Smooth muscle cell (in vitro differentiated cells): ENCODE data around the gene TRMT44. TPM values are rescaled to one million over a fixed set of nuclear protein-coding genes. Genes with fewer than 3 reads are reported as not detected.

Experiments
- DNase-seq: peaks from one replicate; lab custom pipeline; 2025; ENCODE audit not compliant: unreplicated experiment; lab: John Stamatoyannopoulos, UW
- H2AFZ ChIP-seq: fragments of 200-600 bp; sonication (generic); 2 replicates; pipeline ENCODE4 v1.6.0; 2016; ENCODE audit warnings: antibody characterized with exemption, low read depth, mild to moderate bottlenecking
- H3F3A ChIP-seq: fragments of 200-600 bp; sonication (generic); 2 replicates; pipeline ENCODE4 v1.6.0; 2017; ENCODE audit warnings: antibody characterized with exemption, low read depth
- H3K27ac ChIP-seq: fragments of 200-600 bp; sonication (generic); 2 replicates; pipeline ENCODE4 v1.5.1; 2016; ENCODE audit warnings: low read depth, mild to moderate bottlenecking
- H3K27me3 ChIP-seq: fragments of 200-600 bp; sonication (generic); 2 replicates; pipeline ENCODE4 v1.6.1; 2016; ENCODE audit warnings: low read depth, mild to moderate bottlenecking
- H3K36me3 ChIP-seq: fragments of 200-600 bp; sonication (generic); 2 replicates; pipeline ENCODE4 v1.5.1; 2016; ENCODE audit warnings: low read depth
- H3K4me1 ChIP-seq: fragments of 200-600 bp; sonication (generic); 2 replicates; pipeline ENCODE4 v1.5.1; 2016; ENCODE audit warnings: low read depth
- H3K4me2 ChIP-seq: fragments of 200-600 bp; sonication (generic); 2 replicates; pipeline ENCODE4 v1.6.0; 2016; ENCODE audit warnings: mild to moderate bottlenecking
- H3K4me3 ChIP-seq: fragments of 200-600 bp; sonication (generic); 2 replicates; pipeline ENCODE4 v1.5.1; 2016; ENCODE audit warnings: mild to moderate bottlenecking
- H3K79me2 ChIP-seq: fragments of 200-600 bp; sonication (generic); 2 replicates; pipeline ENCODE4 v1.6.0; 2016; ENCODE audit warnings: low read depth, mild to moderate bottlenecking
- H3K9ac ChIP-seq: fragments of 200-600 bp; sonication (generic); 2 replicates; pipeline ENCODE4 v1.6.0; 2016; ENCODE audit warnings: low read depth
- H3K9me3 ChIP-seq: fragments of 200-600 bp; sonication (generic); replicated peaks from 2 replicates; pipeline ENCODE4 v1.5.1; 2016; ENCODE audit warnings: low read depth
- H4K20me1 ChIP-seq: fragments of 200-600 bp; sonication (generic); 2 replicates; pipeline ENCODE4 v1.6.0; 2016; ENCODE audit warnings: low read depth
- CTCF ChIP-seq: fragments of 200-600 bp; sonication (generic); IDR thresholded peaks from 2 replicates; pipeline ENCODE4 v1.5.1; 2017; ENCODE audit warnings: borderline replicate concordance, mild to moderate bottlenecking, antibody characterized with exemption; ENCODE audit not compliant: insufficient read depth, poor library complexity, severe bottlenecking
- WGBS: methylation state at CpG from one replicate; pipeline ENCODE4 v1.1.7; 2016; ENCODE audit warnings: low lambda C conversion rate; 5-methylcytosine and 5-hydroxymethylcytosine counted together
- polyA plus RNA-seq: library from polyadenylated mRNA; unstranded; fragments of >200 nt; fragmentation: Nextera tagmentation; extraction: Ambion mirVana; gene quantifications from 2 replicates; pipeline ENCODE4 v1.2.1, GENCODE V29; 2016
- total RNA-seq: library from RNA; depleted of rRNA; stranded (reverse); fragments of >200 nt; gene quantifications from 2 replicates; pipeline ENCODE4 v1.2.3, GENCODE V29; 2014

Gene TRMT44
- total and polyA plus RNA-seq, 2 experiments from 2014 or later = 5.0 to 18.7 TPM

DNA sequence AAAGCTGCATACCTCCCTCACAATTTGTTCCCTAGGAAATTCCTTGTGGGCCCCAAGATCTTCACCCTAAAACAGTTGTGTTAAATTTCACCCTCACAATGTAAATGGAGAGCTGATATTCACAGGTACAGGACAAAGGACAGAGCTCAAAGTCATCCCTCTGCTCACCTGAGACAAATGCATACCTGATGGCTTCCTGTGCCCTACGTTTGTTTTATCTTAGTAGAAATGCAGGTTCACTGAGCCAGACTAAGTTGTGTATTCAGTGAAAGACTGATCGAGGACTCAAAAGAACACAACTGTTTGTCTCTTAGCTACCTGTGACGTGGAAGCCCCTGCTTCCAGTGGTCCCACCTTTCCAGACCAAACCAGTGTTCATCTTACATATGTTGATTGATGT is 53.6 kb downstream of the TRMT44 start:
- Histone ChIP-seq H3K27ac (no peak overlapping the region), H3K36me3 (no peaks in the 10 kb centered on the region), H2AFZ (no peak overlapping the region), H3K9me3 (no peaks in the 10 kb centered on the region), H3F3A (no peaks in the 10 kb centered on the region), H3K4me1 (no peaks in the 10 kb centered on the region), H3K9ac (no peak overlapping the region), H3K4me3 (no peak overlapping the region), H3K4me2 (no peak overlapping the region), H3K79me2 (no peaks in the 10 kb centered on the region), H3K27me3 (no peaks in the 10 kb centered on the region), H4K20me1 (no peaks in the 10 kb centered on the region)
- 85% methylated on average over 3 of the region's 3 CpGs for WGBS
- no peak for DNase-seq
- TF ChIP-seq CTCF = no peak

DNA sequence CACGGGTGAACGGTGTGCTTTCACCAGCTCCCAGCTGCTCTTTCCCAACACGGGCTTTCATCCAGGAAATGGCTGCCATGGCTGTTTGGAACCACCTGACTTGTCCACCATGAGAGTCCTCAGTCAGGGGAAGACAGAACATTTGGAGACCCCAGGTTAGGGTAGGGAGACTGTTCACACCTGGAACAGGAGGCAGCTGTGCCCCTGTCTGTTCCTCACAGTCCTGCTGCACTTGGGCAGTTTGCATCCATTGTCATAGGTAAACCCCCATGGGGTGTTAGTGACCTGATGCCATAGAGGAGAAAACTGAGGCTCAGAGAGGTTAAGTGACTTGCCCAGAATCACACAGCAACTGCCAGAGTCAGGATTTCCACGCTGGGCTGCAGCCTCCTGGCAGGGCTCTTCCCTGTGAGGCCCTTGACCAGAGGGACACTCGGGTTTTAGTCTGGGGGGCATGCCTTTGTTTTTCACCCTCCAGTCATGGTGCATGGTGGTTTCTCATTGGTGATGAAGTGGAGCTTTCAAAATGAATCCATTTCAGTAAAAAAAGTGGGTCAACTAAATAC is 54.5 kb downstream of the TRMT44 start:
- DNase-seq = no peak
- Histone ChIP-seq H3K4me3 (no peak overlapping the region), H4K20me1 (no peaks in the 10 kb centered on the region), H3K79me2 (no peaks in the 10 kb centered on the region), H3K36me3 (no peaks in the 10 kb centered on the region), H2AFZ (no peak overlapping the region), H3K27ac (no peak overlapping the region), H3K9ac (no peak overlapping the region), H3K27me3 (no peaks in the 10 kb centered on the region), H3F3A (no peaks in the 10 kb centered on the region), H3K9me3 (no peaks in the 10 kb centered on the region), H3K4me1 (no peaks in the 10 kb centered on the region), H3K4me2 (no peak overlapping the region)
- 89% methylated on average over 5 of the region's 5 CpGs for WGBS
- TF ChIP-seq CTCF = no peak

DNA sequence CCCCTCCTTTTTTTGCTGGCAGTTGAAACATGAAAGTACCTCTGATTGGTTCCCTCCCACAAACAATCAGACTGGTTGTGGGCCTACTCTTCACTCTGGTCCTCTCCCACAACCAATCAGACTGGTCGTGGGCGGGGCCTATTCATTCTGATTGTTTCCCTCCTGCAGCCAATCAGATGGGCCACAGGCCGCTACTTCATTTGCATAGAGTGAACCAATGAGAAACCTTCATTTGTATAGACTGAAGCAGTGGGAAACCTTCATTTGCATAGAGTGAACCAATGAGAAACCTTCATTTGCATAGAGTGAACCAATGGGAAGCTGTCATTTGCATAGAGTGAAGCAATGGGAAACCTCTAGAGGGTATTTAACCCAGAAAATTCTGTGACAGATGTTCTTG is 55.2 kb downstream of the TRMT44 start:
- H3K4me3 ChIP-seq = no peak overlapping the region
- no peak for DNase-seq
- H3K27me3 ChIP-seq = no peaks in the 10 kb centered on the region
- H3K9ac ChIP-seq = no peak overlapping the region
- no peaks in the 10 kb centered on the region for H3K36me3 ChIP-seq
- H2AFZ ChIP-seq = no peak overlapping the region
- H3K79me2 ChIP-seq = no peaks in the 10 kb centered on the region
- no peaks in the 10 kb centered on the region for H3F3A ChIP-seq
- no peaks in the 10 kb centered on the region for H3K4me1 ChIP-seq
- no peak for TF ChIP-seq CTCF
- no peaks in the 10 kb centered on the region for H3K9me3 ChIP-seq
- H3K4me2 ChIP-seq = no peak overlapping the region
- H4K20me1 ChIP-seq = no peaks in the 10 kb centered on the region
- H3K27ac ChIP-seq = no peak overlapping the region
- 70% methylated on average over 3 of the region's 3 CpGs for WGBS

GRCh38 chr4:8497762-8498161 is 57.2 kb downstream of the TRMT44 start:
- 97% methylated on average over 3 of the region's 3 CpGs for WGBS
- H3K36me3 ChIP-seq = no peaks in the 10 kb centered on the region
- no peaks in the 10 kb centered on the region for H3F3A ChIP-seq
- H4K20me1 ChIP-seq = no peaks in the 10 kb centered on the region
- H3K4me1 ChIP-seq = no peaks in the 10 kb centered on the region
- H3K9ac ChIP-seq = no peak overlapping the region
- H3K4me3 ChIP-seq = no peak overlapping the region
- H3K27me3 ChIP-seq = no peaks in the 10 kb centered on the region
- H2AFZ ChIP-seq = no peak overlapping the region
- no peak overlapping the region for H3K27ac ChIP-seq
- H3K4me2 ChIP-seq = no peak overlapping the region
- no peaks in the 10 kb centered on the region for H3K9me3 ChIP-seq
- no peak for TF ChIP-seq CTCF
- no peaks in the 10 kb centered on the region for H3K79me2 ChIP-seq
- no peak for DNase-seq
